Liver (tissue), 3 donors: Measurements from ENCODE around the gene SMPD2.

Experiments
- FOXA1 ChIP-seq: IDR thresholded peaks from 2 replicates; pipeline ENCODE4 v1.6.1; 2016; ENCODE audit warnings: antibody characterized with exemption
- GABPA ChIP-seq, 2 donors: IDR thresholded peaks in 1 of 2; conservative IDR thresholded peaks in 1 of 2; 2 replicates each; pipeline ENCODE4 v1.6.1; 2016; ENCODE audit warnings: antibody characterized with exemption in 2 of 2, mild to moderate bottlenecking in 1 of 2, moderate library complexity in 1 of 2
- NR2F2 ChIP-seq: IDR thresholded peaks from 2 replicates; pipeline ENCODE4 v1.6.1; 2016; ENCODE audit warnings: antibody characterized with exemption
- RAD21 ChIP-seq, 2 donors: IDR thresholded peaks; 2 replicates each; pipeline ENCODE4 v1.6.1; 2016; ENCODE audit warnings: antibody characterized with exemption in 2 of 2, mild to moderate bottlenecking in 2 of 2
- SP1 ChIP-seq: IDR thresholded peaks from 2 replicates; pipeline ENCODE4 v1.6.1; 2018; ENCODE audit warnings: antibody characterized with exemption, mild to moderate bottlenecking
- TAF1 ChIP-seq: conservative IDR thresholded peaks from 2 replicates; pipeline ENCODE4 v1.6.1; 2016; ENCODE audit warnings: antibody characterized with exemption, mild to moderate bottlenecking
- TF ChIP-seq, protein P1 (sequence below): fragments of 150-350 bp; IDR thresholded peaks from 2 replicates; pipeline ENCODE4 v1.5.1; 2017; ENCODE audit warnings: improper control_type of control experiment, low read depth, low read length; ENCODE audit not compliant: missing input control
- TF ChIP-seq, protein P2 (sequence below): IDR thresholded peaks from 2 replicates; pipeline ENCODE4 v1.6.1; 2016; ENCODE audit warnings: antibody characterized with exemption
- TF ChIP-seq, protein P3 (sequence below): IDR thresholded peaks from 2 replicates; pipeline ENCODE4 v1.6.1; 2016; ENCODE audit warnings: antibody characterized with exemption
- donor health status: healthy.
- donor health status: healthy.

DNA sequence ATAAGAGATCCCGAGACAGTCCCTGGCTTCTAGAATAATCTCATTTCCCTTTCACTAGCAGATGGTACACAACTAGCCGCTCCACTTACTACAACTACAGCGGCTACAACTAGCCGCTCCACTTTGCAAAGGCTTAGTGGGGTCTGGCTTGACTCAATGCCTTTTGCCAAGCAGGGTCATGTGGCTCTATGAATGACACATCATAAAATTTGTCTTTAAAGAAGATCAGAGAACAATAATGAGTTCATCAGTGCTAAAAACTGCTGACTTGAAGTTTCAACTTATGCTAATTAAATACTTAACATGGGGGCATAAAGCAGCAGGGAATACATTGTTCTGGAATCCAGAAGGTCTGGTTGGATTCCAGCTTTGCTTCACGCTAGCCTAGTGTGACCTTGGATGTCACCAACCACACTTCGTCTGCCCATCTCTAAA lies 17.1 kb downstream of the SMPD2 start:
- TF ChIP-seq, protein P1, sequence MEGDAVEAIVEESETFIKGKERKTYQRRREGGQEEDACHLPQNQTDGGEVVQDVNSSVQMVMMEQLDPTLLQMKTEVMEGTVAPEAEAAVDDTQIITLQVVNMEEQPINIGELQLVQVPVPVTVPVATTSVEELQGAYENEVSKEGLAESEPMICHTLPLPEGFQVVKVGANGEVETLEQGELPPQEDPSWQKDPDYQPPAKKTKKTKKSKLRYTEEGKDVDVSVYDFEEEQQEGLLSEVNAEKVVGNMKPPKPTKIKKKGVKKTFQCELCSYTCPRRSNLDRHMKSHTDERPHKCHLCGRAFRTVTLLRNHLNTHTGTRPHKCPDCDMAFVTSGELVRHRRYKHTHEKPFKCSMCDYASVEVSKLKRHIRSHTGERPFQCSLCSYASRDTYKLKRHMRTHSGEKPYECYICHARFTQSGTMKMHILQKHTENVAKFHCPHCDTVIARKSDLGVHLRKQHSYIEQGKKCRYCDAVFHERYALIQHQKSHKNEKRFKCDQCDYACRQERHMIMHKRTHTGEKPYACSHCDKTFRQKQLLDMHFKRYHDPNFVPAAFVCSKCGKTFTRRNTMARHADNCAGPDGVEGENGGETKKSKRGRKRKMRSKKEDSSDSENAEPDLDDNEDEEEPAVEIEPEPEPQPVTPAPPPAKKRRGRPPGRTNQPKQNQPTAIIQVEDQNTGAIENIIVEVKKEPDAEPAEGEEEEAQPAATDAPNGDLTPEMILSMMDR, result no peak
- TF ChIP-seq, protein P2, sequence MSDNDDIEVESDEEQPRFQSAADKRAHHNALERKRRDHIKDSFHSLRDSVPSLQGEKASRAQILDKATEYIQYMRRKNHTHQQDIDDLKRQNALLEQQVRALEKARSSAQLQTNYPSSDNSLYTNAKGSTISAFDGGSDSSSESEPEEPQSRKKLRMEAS, result no peak
- TF ChIP-seq FOXA1 (no peak), SP1 (no peak), NR2F2 (no peak), TAF1 (no peak), GABPA (IDR thresholded peaks at IDR 0.05 in 1 of 2, conservative IDR thresholded peaks at IDR 0.05 in 1 of 2) (no peak), RAD21 (IDR thresholded peaks at IDR 0.05) (no peak)
- TF ChIP-seq, protein P3, sequence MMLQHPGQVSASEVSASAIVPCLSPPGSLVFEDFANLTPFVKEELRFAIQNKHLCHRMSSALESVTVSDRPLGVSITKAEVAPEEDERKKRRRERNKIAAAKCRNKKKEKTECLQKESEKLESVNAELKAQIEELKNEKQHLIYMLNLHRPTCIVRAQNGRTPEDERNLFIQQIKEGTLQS, result no peak
